Activated CD4-positive, alpha-beta memory T cell treated with anti-CD3 and anti-CD28 coated beads, Interleukin-2, amount 10 ng/mL, durations not matched to agents 7 days and 5 days (primary cell): ENCODE measurements around the gene PRKAG2. TPM values are rescaled to one million over a fixed set of nuclear protein-coding genes. Genes with fewer than 3 reads are reported as not detected.

Experiments
- CTCF ChIA-PET: fragments of 350-600 bp; sonication (Branson Sonifier 250); formaldehyde crosslinking; loops from one replicate; lab custom pipeline; 2021; ENCODE audit warnings: antibody characterized with exemption, inconsistent platforms; lab: Charles Lee
- POLR2A ChIA-PET: fragments of 350-600 bp; sonication (Branson Sonifier 250); formaldehyde crosslinking; loops from one replicate; lab custom pipeline; 2021; ENCODE audit warnings: antibody characterized with exemption; lab: Charles Lee
- DNase-seq: peaks from one replicate; pipeline ENCODE4 v3.0.0-alpha.2; 2020
- H3K27ac Mint-ChIP-seq: one replicate; pipeline ENCODE4 v1.8.0; 2021; ENCODE audit warnings: mild to moderate bottlenecking, mixed read lengths
- H3K27me3 Mint-ChIP-seq: one replicate; pipeline ENCODE4 v1.8.0; 2021; ENCODE audit warnings: mixed read lengths
- H3K36me3 Mint-ChIP-seq: one replicate; pipeline ENCODE4 v1.8.0; 2021; ENCODE audit warnings: low read depth, mixed read lengths
- H3K4me1 Mint-ChIP-seq: one replicate; pipeline ENCODE4 v1.8.0; 2021; ENCODE audit warnings: mixed read lengths
- H3K4me3 Mint-ChIP-seq: one replicate; pipeline ENCODE4 v1.8.0; 2021; ENCODE audit warnings: mild to moderate bottlenecking, mixed read lengths
- H3K9me3 Mint-ChIP-seq: one replicate; pipeline ENCODE4 v1.8.0; 2021; ENCODE audit warnings: mixed read lengths
- total RNA-seq, 2 experiments: library from RNA; stranded (reverse); gene quantifications; one replicate each; pipeline ENCODE4 v1.2.3, GENCODE V29; 2021

The PRKAG2 gene
- total RNA-seq, 2 experiments from 2014 or later: 25.4 to 33.7 TPM

- ChIA-PET CTCF (no interaction called here), POLR2A (no interaction called here)
- Mint-ChIP-seq H3K27me3 (no peaks in the 10 kb centered on the region), H3K36me3 (no peaks in the 10 kb centered on the region), H3K4me1 (peaks cover 8% of the 10 kb centered on the region), H3K4me3 (no peak overlapping the region), H3K9me3 (no peaks in the 10 kb centered on the region), H3K27ac (no peak overlapping the region)
- no peak for DNase-seq
Measured at GRCh38 chr7:151709141-151710038, 167.5 kb downstream of the PRKAG2 start.

DNA sequence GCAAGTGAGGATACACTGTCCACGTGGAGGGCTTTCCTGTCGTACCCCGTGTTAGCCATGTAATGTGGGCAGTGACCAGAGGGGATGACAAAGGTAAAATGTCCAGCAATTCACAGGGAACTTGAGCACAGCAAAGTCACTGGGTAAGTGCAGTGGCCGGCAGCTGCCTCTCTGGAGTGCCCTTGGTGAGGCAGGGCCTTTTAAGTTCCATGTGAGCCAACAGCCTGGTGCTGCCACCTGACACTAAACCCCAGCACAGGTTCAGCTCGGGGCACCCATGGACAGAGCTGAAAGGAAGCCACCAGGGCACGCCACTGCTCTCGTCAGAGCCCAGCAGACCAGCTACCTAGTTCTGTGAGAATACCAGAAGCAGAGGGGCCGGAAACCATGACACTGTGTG lies 168.3 kb downstream of the PRKAG2 start:
- CTCF ChIA-PET: no interaction called here
- no peak for DNase-seq
- POLR2A ChIA-PET: no interaction called here
- peaks cover 8% of the 10 kb centered on the region for H3K4me1 Mint-ChIP-seq
- H3K4me3 Mint-ChIP-seq: no peak overlapping the region
- no peaks in the 10 kb centered on the region for H3K9me3 Mint-ChIP-seq
- no peak overlapping the region for H3K27ac Mint-ChIP-seq
- no peaks in the 10 kb centered on the region for H3K27me3 Mint-ChIP-seq
- H3K36me3 Mint-ChIP-seq: no peaks in the 10 kb centered on the region

DNA sequence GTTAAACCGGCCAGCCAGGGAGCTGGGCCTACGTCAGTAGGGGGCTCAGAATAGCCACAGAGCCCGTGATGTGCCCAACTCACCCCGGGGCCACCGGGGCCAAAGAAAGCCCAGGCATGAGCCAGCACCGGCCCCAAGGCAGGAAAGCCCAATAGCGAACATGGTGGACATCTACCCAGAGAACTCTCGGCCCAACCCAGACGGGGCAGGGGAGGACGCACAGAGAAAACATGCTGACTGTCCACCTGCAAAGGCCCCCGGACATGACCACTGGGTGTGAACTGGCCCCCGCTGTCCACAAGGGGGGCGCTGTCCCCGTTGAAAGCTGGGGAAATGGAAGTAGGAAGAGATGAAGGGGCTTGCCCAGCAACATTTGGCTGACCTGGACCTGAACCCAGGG lies 169.2 kb downstream of the PRKAG2 start:
- Mint-ChIP-seq H3K4me1 (peaks cover 7% of the 10 kb centered on the region), H3K9me3 (no peaks in the 10 kb centered on the region), H3K27me3 (no peaks in the 10 kb centered on the region), H3K4me3 (no peak overlapping the region), H3K27ac (no peak overlapping the region), H3K36me3 (no peaks in the 10 kb centered on the region)
- POLR2A ChIA-PET: no interaction called here
- DNase-seq: no peak
- CTCF ChIA-PET: no interaction called here

GRCh38 chr7:151707105-151707469 lies 169.8 kb downstream of the PRKAG2 start:
- no peaks in the 10 kb centered on the region for H3K36me3 Mint-ChIP-seq
- H3K27me3 Mint-ChIP-seq: no peaks in the 10 kb centered on the region
- no peaks in the 10 kb centered on the region for H3K9me3 Mint-ChIP-seq
- H3K4me1 Mint-ChIP-seq: peaks cover under 1% of the 10 kb centered on the region
- DNase-seq: no peak
- H3K27ac Mint-ChIP-seq: no peak overlapping the region
- H3K4me3 Mint-ChIP-seq: no peak overlapping the region
- POLR2A ChIA-PET: no interaction called here
- CTCF ChIA-PET: no interaction called here

DNA sequence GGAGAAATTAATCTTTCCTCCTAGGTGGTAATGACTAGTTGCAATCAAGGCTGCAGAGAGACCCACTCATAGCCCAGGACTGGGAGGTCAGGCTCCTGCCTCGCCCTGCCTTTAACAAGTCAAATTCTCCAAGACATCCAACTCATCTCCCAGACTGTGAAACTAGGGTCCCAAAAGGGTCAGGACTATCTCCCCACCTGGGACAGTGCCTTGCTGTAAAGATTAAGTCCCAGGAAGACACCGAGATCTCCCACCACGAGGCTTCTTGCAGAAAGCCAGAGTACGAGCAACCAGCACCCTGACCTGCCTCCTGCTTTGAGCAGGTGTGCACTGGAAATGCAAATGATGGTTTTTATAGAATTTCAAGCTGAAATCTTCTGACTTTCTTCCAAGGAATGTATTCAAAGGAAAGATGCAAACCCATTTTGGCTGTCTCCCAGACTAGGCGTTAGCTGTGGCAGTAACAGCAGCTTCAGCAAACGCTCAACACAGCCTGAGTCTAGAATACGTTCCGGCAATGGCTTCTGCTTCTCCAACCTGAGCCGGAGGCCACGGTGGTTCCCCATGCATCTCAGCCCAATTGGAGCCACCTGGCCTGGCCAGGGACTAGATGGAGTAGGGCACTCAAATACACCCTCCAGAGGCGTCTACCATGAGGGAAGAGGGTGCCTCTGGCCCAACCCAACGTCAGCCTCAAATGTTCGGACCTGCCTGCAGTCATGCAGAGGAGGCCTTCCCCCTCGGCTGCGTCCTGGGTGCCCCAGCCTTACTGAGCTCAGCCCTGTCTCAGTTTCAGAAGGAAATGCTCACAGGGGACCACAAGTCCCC lies 170.4 kb downstream of the PRKAG2 start:
- H3K36me3 Mint-ChIP-seq: no peaks in the 10 kb centered on the region
- CTCF ChIA-PET: interaction anchor here (1.1 kb wide), 1 partner anchor 74 kb away, joined by 3 read pairs; no protein-coding TSS in a partner anchor
- H3K27me3 Mint-ChIP-seq: no peaks in the 10 kb centered on the region
- no peak overlapping the region for H3K27ac Mint-ChIP-seq
- no peak for DNase-seq
- H3K4me1 Mint-ChIP-seq: no peaks in the 10 kb centered on the region
- no peaks in the 10 kb centered on the region for H3K9me3 Mint-ChIP-seq
- POLR2A ChIA-PET: no interaction called here
- H3K4me3 Mint-ChIP-seq: no peak overlapping the region

DNA sequence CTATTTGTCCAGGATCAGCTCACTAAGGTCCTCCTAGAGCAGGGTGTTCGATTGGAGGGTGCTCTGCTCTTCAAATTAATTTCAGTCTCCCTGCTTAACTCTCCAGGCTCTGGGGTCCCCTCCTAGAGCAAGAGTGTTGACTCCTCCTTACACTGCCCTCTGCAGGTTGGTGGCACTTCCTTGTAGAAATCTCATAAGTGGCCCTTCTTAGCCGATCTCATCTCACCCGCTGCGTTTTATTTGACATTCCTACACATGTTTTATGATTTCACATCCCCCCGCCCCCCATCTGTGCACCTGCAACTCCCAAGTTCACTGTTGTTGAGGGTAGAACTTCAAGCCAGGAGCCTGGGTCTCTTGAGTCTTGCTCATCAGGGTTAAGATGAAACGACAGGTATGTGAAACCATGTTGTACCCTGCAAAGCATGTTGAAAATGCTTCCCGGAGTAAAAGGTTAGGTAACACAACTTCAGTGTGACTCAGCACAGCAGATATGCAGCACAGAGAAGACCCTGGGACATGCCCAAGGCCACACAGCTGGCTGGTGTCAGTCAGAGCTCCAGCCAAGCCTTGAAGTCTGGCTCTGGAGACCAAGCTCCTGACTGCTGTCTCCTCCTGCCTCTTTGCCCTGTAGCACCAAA lies 171.2 kb downstream of the PRKAG2 start:
- POLR2A ChIA-PET: no interaction called here
- no peak overlapping the region for H3K27ac Mint-ChIP-seq
- no peak for DNase-seq
- no peaks in the 10 kb centered on the region for H3K9me3 Mint-ChIP-seq
- CTCF ChIA-PET: interaction anchor here (1.1 kb wide), 1 partner anchor 74 kb away, joined by 3 read pairs; no protein-coding TSS in a partner anchor
- no peak overlapping the region for H3K4me3 Mint-ChIP-seq
- H3K36me3 Mint-ChIP-seq: no peaks in the 10 kb centered on the region
- no peaks in the 10 kb centered on the region for H3K27me3 Mint-ChIP-seq
- no peaks in the 10 kb centered on the region for H3K4me1 Mint-ChIP-seq

DNA sequence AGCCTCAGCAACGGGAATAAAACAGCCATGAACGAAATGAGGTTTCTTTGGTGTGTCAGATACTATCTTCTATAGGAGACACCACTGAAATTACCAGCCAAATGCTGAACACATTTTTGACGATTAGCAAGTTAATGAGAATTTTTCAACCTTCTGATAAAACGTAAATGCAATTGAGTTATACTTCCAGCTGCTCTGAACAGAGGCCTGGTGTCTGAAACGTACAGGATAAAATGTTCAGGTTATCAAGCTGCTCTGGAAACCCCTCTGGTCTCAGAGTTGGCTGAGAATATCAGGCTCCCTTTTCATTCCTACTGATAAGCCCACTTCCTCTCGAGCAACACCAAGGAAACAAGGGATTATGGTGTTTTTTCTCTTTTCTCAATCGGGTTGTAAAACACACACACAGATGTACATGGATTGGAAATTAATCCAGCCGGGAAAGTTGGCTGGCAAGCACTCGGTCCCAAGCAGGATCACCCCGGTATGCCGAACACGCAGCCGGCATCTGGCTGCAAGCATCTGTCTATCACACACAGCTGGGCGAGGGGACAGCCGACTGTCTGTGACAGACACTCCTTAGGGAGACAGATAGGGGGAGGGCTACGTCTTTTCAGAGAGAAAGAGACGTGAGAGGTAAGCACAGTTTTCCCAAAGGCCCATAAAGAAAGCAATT lies 171.8 kb downstream of the PRKAG2 start:
- ChIA-PET CTCF (interaction anchor here (1.1 kb wide), 1 partner anchor 73 kb away, joined by 3 read pairs; no protein-coding TSS in a partner anchor), POLR2A (no interaction called here)
- no peak overlapping the region for H3K27ac Mint-ChIP-seq
- no peaks in the 10 kb centered on the region for H3K27me3 Mint-ChIP-seq
- no peaks in the 10 kb centered on the region for H3K9me3 Mint-ChIP-seq
- H3K36me3 Mint-ChIP-seq: no peaks in the 10 kb centered on the region
- H3K4me1 Mint-ChIP-seq: no peaks in the 10 kb centered on the region
- H3K4me3 Mint-ChIP-seq: no peak overlapping the region
- DNase-seq: no peak

- Mint-ChIP-seq H3K9me3 (no peaks in the 10 kb centered on the region), H3K36me3 (no peaks in the 10 kb centered on the region)
Measured at GRCh38 chr7:151704299-151704959, 172.5 kb downstream of the PRKAG2 start.

GRCh38 chr7:151702961-151703360 lies 174.0 kb downstream of the PRKAG2 start:
- Mint-ChIP-seq H3K36me3 (no peaks in the 10 kb centered on the region), H3K27me3 (no peaks in the 10 kb centered on the region), H3K4me3 (no peak overlapping the region), H3K27ac (no peak overlapping the region), H3K4me1 (no peaks in the 10 kb centered on the region), H3K9me3 (no peaks in the 10 kb centered on the region)
- CTCF ChIA-PET: no interaction called here
- POLR2A ChIA-PET: no interaction called here
- DNase-seq: no peak

More at GRCh38 chr7:151704299-151704959, 172.5 kb downstream of the PRKAG2 start:
- Mint-ChIP-seq H3K4me1 (no peaks in the 10 kb centered on the region), H3K27me3 (no peaks in the 10 kb centered on the region), H3K4me3 (no peak overlapping the region), H3K27ac (no peak overlapping the region)
- ChIA-PET POLR2A (no interaction called here), CTCF (no interaction called here)
- DNase-seq: no peak

GRCh38 chr7:151700586-151701165 lies 176.2 kb downstream of the PRKAG2 start:
- Mint-ChIP-seq H3K27ac (no peak overlapping the region), H3K4me3 (no peak overlapping the region), H3K36me3 (no peaks in the 10 kb centered on the region), H3K27me3 (no peaks in the 10 kb centered on the region), H3K4me1 (no peaks in the 10 kb centered on the region), H3K9me3 (no peaks in the 10 kb centered on the region)
- DNase-seq: no peak
- ChIA-PET CTCF (no interaction called here), POLR2A (no interaction called here)

DNA sequence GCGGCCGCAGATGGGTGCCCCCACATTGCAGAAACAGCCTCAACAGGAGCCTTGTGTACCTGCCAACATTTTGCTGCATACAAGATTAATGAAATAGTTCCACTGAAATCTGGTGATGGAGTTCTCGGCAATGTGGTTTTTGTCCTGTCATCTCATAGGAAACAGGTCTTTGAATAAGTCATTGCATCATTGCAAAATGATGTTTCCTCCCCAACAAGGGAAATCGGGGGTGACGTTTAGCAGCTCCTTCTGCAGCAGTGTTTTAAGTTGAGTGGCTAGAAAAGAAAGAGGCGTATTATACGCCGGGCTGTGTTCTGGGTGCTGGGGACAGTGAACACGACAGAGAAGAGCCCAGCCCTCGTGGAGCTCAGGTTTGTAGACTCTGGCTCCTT lies 177.0 kb downstream of the PRKAG2 start:
- no peak for DNase-seq
- Mint-ChIP-seq H3K4me1 (no peaks in the 10 kb centered on the region), H3K9me3 (no peaks in the 10 kb centered on the region), H3K27me3 (no peaks in the 10 kb centered on the region), H3K27ac (no peak overlapping the region), H3K4me3 (no peak overlapping the region), H3K36me3 (no peaks in the 10 kb centered on the region)
- POLR2A ChIA-PET: no interaction called here
- CTCF ChIA-PET: no interaction called here
